Activated naive CD8-positive, alpha-beta T cell treated with anti-CD3 and anti-CD28 coated beads, Interleukin-2, amount 10 ng/mL, durations not matched to agents 7 days and 5 days (primary cell): ENCODE measurements around the gene TAF12. TPM values are rescaled to one million over a fixed set of nuclear protein-coding genes. Genes with fewer than 3 reads are reported as not detected.
"Not testable (repeated sequence)": the region's sequence is repeated elsewhere in the genome, so short reads cannot be mapped to it uniquely, and the experiment has no call there.

Experiments
- ATAC-seq: fragments of 150-1000 bp; cut with Tn5 transposase; one replicate; pipeline ENCODE4 v1.10.0; 2021; ENCODE audit warnings: low read depth, moderate library complexity
- POLR2A ChIA-PET: fragments of 350-600 bp; sonication (Branson Sonifier 250); formaldehyde crosslinking; loops from one replicate; lab custom pipeline; 2021; ENCODE audit warnings: antibody characterized with exemption; lab: Charles Lee
- DNase-seq: peaks from one replicate; pipeline ENCODE4 v3.0.0; 2021
- H3K27ac Mint-ChIP-seq: one replicate; pipeline ENCODE4 v1.8.0; 2022; ENCODE audit warnings: mild to moderate bottlenecking, mixed read lengths
- H3K27me3 Mint-ChIP-seq: one replicate; pipeline ENCODE4 v1.8.0; 2022; ENCODE audit warnings: mild to moderate bottlenecking, moderate library complexity, mixed read lengths
- H3K36me3 Mint-ChIP-seq: one replicate; pipeline ENCODE4 v1.8.0; 2021; ENCODE audit warnings: mild to moderate bottlenecking, mixed read lengths
- H3K4me1 Mint-ChIP-seq: one replicate; pipeline ENCODE4 v1.8.0; 2021; ENCODE audit warnings: mixed read lengths
- H3K4me3 Mint-ChIP-seq: one replicate; pipeline ENCODE4 v1.8.0; 2022; ENCODE audit warnings: mild to moderate bottlenecking, moderate library complexity, mixed read lengths
- H3K9me3 Mint-ChIP-seq: one replicate; pipeline ENCODE4 v1.8.0; 2021; ENCODE audit warnings: mixed read lengths
- total RNA-seq, 2 experiments: library from RNA; stranded (reverse); gene quantifications; one replicate each; pipeline ENCODE4 v1.2.3, GENCODE V29; 2021

The TAF12 gene
- total RNA-seq, 2 experiments from 2014 or later = 29.9 to 30.5 TPM

DNA sequence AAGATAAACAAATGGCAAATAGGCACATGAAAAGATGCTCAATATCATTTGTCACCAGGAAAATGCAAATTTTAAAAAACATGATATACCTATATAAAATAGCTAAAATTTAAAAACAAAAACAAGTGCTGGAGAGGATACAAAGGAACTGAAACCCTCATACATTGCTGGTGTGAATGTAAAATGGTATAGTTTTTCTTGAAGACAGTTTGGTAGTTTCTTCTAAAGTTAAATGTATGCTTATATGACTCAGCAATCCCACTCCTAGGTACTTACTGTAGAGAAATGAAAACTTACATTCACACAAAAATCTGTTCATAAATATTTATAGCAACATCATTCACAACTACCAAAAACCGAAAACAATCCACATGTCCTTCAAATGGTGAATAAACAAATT, 11.2 kb downstream of the TAF12 start:
- Mint-ChIP-seq H3K27me3 (no peaks in the 10 kb centered on the region), H3K27ac (no peak overlapping the region), H3K4me1 (peaks cover 4% of the 10 kb centered on the region), H3K36me3 (peaks cover 7% of the 10 kb centered on the region), H3K9me3 (no peaks in the 10 kb centered on the region), H3K4me3 (no peak overlapping the region)
- DNase-seq = no peak
- POLR2A ChIA-PET = interaction anchor here (1.0 kb wide), 1 partner anchor 11 kb away, joined by 3 read pairs; the partner anchor contains the start of gene TAF12
- no peak for ATAC-seq

GRCh38 chr1:28613175-28613574, 29.7 kb downstream of the TAF12 start:
- POLR2A ChIA-PET = no interaction called here
- DNase-seq = no peak
- Mint-ChIP-seq H3K36me3 (peaks cover 11% of the 10 kb centered on the region), H3K27me3 (no peaks in the 10 kb centered on the region), H3K9me3 (no peaks in the 10 kb centered on the region), H3K4me1 (no peaks in the 10 kb centered on the region), H3K4me3 (no peak overlapping the region), H3K27ac (no peak overlapping the region)
- no peak for ATAC-seq

- H3K36me3 Mint-ChIP-seq = peaks cover 7% of the 10 kb centered on the region
- DNase-seq (no peak), ATAC-seq (no peak)
- no peak overlapping the region for H3K4me3 Mint-ChIP-seq
- no peaks in the 10 kb centered on the region for H3K27me3 Mint-ChIP-seq
- H3K9me3 Mint-ChIP-seq = no peaks in the 10 kb centered on the region
- POLR2A ChIA-PET = interaction anchor here (0.6 kb wide), 1 partner anchor 242 kb away, joined by 3 read pairs; no protein-coding TSS in a partner anchor
- no peak overlapping the region for H3K27ac Mint-ChIP-seq
- peaks cover 1% of the 10 kb centered on the region for H3K4me1 Mint-ChIP-seq
Observed at GRCh38 chr1:28606771-28607170, 36.1 kb downstream of the TAF12 start.

- no peaks in the 10 kb centered on the region for H3K9me3 Mint-ChIP-seq
- no peak overlapping the region for H3K27ac Mint-ChIP-seq
- H3K4me1 Mint-ChIP-seq = peaks cover 4% of the 10 kb centered on the region
- no peak for DNase-seq
- ATAC-seq = no peak
- no peak overlapping the region for H3K4me3 Mint-ChIP-seq
- peaks cover 6% of the 10 kb centered on the region for H3K36me3 Mint-ChIP-seq
- POLR2A ChIA-PET = no interaction called here
- no peaks in the 10 kb centered on the region for H3K27me3 Mint-ChIP-seq
Observed at GRCh38 chr1:28604962-28605361, 37.9 kb downstream of the TAF12 start.

DNA sequence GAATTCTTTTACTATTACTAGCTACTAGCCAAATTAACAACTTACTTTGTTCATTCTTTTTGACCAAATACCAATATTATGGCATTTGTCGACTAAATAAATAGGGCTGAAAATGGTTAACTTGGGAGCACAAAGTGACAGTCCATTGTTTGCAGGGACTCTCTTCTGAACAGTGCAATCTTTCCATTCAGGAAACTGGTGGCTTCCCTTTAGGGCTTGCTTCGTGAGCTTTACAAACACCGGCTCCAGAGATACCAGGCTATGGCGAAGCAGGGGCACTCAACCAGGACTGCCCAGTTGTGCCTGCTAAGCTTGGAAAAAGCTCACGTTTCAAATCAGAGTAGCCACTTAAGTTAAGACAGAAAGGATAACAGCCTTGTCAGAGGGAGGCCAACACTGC, 38.5 kb downstream of the TAF12 start:
- DNase-seq (no peak), ATAC-seq (no peak)
- POLR2A ChIA-PET = no interaction called here
- H3K4me1 Mint-ChIP-seq = peaks cover 4% of the 10 kb centered on the region
- no peak overlapping the region for H3K4me3 Mint-ChIP-seq
- no peaks in the 10 kb centered on the region for H3K27me3 Mint-ChIP-seq
- H3K36me3 Mint-ChIP-seq = peaks cover 6% of the 10 kb centered on the region
- no peak overlapping the region for H3K27ac Mint-ChIP-seq
- H3K9me3 Mint-ChIP-seq = no peaks in the 10 kb centered on the region

- H3K4me1 Mint-ChIP-seq = peaks cover 8% of the 10 kb centered on the region
- no peak for DNase-seq
- H3K4me3 Mint-ChIP-seq = no peak overlapping the region
- H3K36me3 Mint-ChIP-seq = peaks cover 6% of the 10 kb centered on the region
- ATAC-seq = no peak
- no peak overlapping the region for H3K27ac Mint-ChIP-seq
- POLR2A ChIA-PET = interaction anchor here (0.7 to 1.4 kb wide), 4 partner anchors 21 to 86 kb away, joined by 3 to 4 read pairs (median 3); partner anchors contain the start of gene TAF12
- H3K27me3 Mint-ChIP-seq = no peaks in the 10 kb centered on the region
- H3K9me3 Mint-ChIP-seq = no peaks in the 10 kb centered on the region
Observed at GRCh38 chr1:28602536-28603439, 40.1 kb downstream of the TAF12 start.

DNA sequence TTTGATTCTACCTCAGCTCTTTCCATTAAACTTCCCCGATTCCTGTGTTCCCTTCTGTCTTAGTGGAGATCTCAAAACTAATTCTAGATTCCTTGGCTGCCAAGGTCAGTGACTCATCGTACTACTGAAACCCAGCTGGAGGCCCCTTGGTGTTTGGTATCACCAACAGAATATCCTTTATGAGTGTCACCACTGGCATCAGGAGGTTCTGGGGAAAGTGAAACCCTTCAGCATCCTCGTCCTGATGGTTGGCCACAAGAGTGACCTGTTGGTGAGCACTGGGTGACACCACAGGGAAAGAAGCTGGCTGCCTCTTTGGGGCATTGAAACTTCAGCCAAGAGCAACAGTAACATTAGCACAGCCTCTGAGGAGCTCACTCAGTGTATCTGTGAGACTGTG, 41.2 kb downstream of the TAF12 start:
- POLR2A ChIA-PET = interaction anchor here (1.0 kb wide), 1 partner anchor 41 kb away, joined by 3 read pairs; the partner anchor contains the start of gene TAF12
- no peak overlapping the region for H3K4me3 Mint-ChIP-seq

GRCh38 chr1:28596276-28596675, 46.6 kb downstream of the TAF12 start:
- not testable (repeated sequence) for H3K36me3 Mint-ChIP-seq, H3K9me3 Mint-ChIP-seq, ATAC-seq, H3K27me3 Mint-ChIP-seq, H3K27ac Mint-ChIP-seq, H3K4me3 Mint-ChIP-seq, DNase-seq, H3K4me1 Mint-ChIP-seq
- POLR2A ChIA-PET = interaction anchor here (1.5 kb wide), 1 partner anchor 15 kb away, joined by 8 read pairs; no protein-coding TSS in a partner anchor

More for the DNA sequence above, 41.2 kb downstream of the TAF12 start:
- Mint-ChIP-seq H3K9me3 (no peaks in the 10 kb centered on the region), H3K4me1 (peaks cover 8% of the 10 kb centered on the region), H3K36me3 (peaks cover 6% of the 10 kb centered on the region), H3K27me3 (no peaks in the 10 kb centered on the region), H3K27ac (no peak overlapping the region)
- DNase-seq (no peak), ATAC-seq (no peak)

GRCh38 chr1:28595412-28596191, 47.3 kb downstream of the TAF12 start:
- POLR2A ChIA-PET = no interaction called here
- no peak overlapping the region for H3K4me3 Mint-ChIP-seq
- no peak for DNase-seq

DNA sequence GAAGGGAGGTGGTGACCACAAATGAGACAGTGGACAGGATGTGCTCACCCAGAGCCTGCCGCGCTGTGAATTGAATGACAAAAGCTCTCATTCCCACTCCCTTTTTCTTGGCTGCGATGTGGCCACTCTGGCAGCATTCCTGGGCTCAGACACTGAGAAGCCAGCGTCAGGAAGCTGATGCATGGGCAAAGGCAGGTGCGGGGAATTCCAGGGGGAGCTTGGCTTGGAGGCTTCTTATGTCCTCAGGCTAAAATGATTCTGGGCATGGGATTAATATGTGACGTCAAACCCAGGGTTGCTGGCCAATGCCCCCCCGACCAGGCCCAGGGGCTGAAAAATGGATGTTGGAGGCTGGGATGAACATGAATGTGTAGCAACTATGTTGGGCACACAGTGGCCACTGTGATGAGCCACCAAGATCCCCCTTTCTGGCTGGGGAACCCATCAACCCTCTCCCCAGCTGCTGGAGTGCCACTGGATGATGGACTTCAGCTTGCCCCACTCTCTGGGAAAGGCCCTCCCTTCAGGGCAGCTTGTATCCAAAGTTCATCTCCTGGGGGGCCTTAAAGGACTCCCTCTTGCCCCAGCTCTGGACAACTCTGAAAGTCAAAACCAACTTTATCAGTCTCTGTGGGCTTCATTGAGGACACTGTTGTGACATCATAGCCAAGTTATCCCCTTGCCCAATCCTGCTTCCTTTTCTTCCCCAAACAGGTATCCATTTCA, 48.0 kb downstream of the TAF12 start:
- ATAC-seq, POLR2A ChIA-PET, DNase-seq, H3K4me1 Mint-ChIP-seq, H3K9me3 Mint-ChIP-seq, H3K27ac Mint-ChIP-seq, H3K36me3 Mint-ChIP-seq, H3K4me3 Mint-ChIP-seq: not testable (repeated sequence)
- peaks cover 12% of the 10 kb centered on the region for H3K27me3 Mint-ChIP-seq

More at GRCh38 chr1:28595412-28596191, 47.3 kb downstream of the TAF12 start:
- Mint-ChIP-seq H3K36me3 (peaks cover 2% of the 10 kb centered on the region), H3K9me3 (no peaks in the 10 kb centered on the region), H3K4me1 (peaks cover 3% of the 10 kb centered on the region), H3K27ac (no peak overlapping the region), H3K27me3 (peaks cover 9% of the 10 kb centered on the region)
- ATAC-seq = no peak

DNA sequence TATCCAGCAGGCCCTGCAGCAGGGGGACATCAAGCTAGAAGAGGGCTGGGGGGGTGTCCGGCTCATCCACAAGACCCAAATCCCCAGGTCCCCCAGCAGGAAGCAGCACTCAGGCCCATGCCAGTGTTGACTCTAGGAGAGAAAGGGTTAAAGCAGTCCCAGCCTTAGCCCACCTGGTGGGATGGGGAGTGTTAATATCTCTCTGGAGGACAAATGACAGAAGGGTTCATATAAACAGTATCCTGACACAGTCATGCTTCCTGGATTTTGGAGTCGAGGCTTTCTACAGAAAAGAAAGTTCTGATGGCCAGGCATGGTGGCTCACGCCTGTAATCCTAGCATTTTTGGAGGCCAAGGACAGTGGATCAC, 48.9 kb downstream of the TAF12 start:
- H3K4me1 Mint-ChIP-seq, H3K4me3 Mint-ChIP-seq, POLR2A ChIA-PET, H3K27ac Mint-ChIP-seq, H3K36me3 Mint-ChIP-seq, H3K9me3 Mint-ChIP-seq, ATAC-seq, DNase-seq: not testable (repeated sequence)
- H3K27me3 Mint-ChIP-seq = peaks cover 12% of the 10 kb centered on the region

GRCh38 chr1:28592321-28593071, 50.4 kb downstream of the TAF12 start:
- DNase-seq (peak; percentile 36), ATAC-seq (peak; percentile 56)
- POLR2A ChIA-PET = interaction anchor here (1.4 kb wide), 1 partner anchor 11 kb away, joined by 11 read pairs; no protein-coding TSS in a partner anchor
- Mint-ChIP-seq H3K36me3 (peaks cover 2% of the 10 kb centered on the region), H3K27me3 (peaks cover 12% of the 10 kb centered on the region), H3K9me3 (no peaks in the 10 kb centered on the region), H3K4me1 (no peaks in the 10 kb centered on the region), H3K27ac (no peak overlapping the region), H3K4me3 (peak overlapping the region; percentile 78)
